ENCODE data around the gene RFTN2.

DNA sequence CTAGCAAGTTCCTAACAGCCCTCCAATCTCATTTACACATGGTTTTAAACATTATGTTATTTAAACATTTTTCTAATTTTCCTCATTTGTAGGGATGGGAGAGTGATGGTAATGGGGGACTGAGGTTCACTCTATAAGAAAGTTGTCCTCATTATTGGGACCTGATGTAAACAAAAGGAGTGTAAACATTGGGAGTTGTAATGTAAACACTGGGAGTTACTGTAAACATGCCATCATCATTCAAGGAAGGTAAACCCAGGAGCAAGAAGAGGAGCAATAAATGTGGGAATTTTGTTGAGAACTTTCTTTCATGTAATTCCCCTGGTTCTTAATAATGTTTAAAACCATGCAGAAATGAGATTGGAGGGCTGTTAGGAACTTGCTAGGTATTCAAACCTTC lies 17.8 kb downstream of the RFTN2 start:
- no peak for TF ChIP-seq EZH2 (optimal IDR thresholded peaks at IDR 0.05; ENCODE audit: low read depth, low read length)
- TF ChIP-seq, protein P1, sequence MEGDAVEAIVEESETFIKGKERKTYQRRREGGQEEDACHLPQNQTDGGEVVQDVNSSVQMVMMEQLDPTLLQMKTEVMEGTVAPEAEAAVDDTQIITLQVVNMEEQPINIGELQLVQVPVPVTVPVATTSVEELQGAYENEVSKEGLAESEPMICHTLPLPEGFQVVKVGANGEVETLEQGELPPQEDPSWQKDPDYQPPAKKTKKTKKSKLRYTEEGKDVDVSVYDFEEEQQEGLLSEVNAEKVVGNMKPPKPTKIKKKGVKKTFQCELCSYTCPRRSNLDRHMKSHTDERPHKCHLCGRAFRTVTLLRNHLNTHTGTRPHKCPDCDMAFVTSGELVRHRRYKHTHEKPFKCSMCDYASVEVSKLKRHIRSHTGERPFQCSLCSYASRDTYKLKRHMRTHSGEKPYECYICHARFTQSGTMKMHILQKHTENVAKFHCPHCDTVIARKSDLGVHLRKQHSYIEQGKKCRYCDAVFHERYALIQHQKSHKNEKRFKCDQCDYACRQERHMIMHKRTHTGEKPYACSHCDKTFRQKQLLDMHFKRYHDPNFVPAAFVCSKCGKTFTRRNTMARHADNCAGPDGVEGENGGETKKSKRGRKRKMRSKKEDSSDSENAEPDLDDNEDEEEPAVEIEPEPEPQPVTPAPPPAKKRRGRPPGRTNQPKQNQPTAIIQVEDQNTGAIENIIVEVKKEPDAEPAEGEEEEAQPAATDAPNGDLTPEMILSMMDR (IDR thresholded peaks at IDR 0.05; ENCODE audit: low read length): no peak
